ENCODE results near the gene MED9.
"Not testable (repeated sequence)": the region's sequence is repeated elsewhere in the genome, so short reads cannot be mapped to it uniquely, and the experiment has no call there.

The MED9 gene

DNA sequence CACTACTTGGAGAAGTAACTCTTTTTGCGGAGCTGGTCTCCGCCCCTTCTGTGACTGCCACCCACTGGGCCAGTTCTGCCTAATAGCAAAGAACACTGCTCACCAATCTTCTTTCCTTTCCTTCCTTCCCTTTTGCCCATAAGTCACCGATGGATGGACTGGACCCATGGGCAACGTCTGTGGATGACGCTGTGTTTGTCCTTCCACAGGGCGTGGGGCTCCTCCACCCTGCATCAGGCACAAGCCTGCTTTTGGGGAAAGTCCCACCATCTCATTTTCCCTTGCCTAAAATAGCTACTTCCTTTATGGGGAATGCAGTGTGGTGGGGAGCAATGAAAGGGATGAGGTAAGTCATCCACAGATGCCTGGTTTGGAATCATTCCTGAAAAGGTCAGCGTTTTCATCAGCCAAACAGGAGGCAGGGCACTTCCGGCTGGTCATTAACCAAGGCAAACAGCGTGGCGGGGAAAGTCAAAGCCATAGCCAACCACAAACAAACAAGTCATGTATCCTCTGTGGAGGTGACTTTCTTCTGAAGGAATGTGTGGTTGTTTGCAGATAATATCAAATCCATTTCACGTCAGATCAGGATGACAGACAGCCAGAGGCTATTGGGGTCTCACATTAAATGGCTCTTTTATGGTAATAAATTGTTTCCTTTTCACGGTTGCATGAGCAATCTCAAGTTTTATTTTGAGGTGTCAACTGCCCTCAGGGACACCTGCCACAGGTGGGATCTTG, 30.7 kb upstream of the MED9 start:
- TF ChIP-seq ZFX (IDR thresholded peaks at IDR 0.05; ENCODE audit: borderline replicate concordance) = no peak
- TF ChIP-seq, protein P1, sequence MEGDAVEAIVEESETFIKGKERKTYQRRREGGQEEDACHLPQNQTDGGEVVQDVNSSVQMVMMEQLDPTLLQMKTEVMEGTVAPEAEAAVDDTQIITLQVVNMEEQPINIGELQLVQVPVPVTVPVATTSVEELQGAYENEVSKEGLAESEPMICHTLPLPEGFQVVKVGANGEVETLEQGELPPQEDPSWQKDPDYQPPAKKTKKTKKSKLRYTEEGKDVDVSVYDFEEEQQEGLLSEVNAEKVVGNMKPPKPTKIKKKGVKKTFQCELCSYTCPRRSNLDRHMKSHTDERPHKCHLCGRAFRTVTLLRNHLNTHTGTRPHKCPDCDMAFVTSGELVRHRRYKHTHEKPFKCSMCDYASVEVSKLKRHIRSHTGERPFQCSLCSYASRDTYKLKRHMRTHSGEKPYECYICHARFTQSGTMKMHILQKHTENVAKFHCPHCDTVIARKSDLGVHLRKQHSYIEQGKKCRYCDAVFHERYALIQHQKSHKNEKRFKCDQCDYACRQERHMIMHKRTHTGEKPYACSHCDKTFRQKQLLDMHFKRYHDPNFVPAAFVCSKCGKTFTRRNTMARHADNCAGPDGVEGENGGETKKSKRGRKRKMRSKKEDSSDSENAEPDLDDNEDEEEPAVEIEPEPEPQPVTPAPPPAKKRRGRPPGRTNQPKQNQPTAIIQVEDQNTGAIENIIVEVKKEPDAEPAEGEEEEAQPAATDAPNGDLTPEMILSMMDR (IDR thresholded peaks at IDR 0.05) = no peak
- H3K27ac ChIP-seq = peak overlapping the region; percentile 74

DNA sequence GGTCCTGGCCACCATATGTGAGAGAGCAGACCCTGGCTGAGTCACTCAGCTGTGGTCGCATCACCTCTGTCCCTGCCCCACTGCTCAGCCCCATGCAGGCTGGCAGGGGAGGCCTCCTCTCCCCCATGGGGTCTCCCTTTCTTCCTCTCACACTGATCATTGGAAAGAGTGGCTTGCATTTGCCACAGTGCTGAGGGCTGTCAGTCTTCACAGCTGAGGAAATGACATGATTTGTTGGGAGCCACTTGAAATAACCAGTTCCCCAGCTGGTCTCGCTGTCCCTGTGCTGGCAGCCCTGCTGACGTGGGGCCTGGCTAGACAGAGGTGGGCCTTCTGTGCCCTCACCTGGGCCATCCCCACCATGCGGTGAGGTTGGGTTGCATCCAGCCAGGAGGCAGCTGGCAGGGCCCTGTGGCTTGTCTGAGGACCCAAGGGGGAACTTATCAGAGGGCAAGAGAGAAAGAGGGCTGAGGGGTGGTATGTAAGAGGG, 30.1 kb upstream of the MED9 start:
- H3K27ac ChIP-seq = peak overlapping the region; percentile 74
- TF ChIP-seq ZFX (IDR thresholded peaks at IDR 0.05; ENCODE audit: borderline replicate concordance) = no peak
- TF ChIP-seq, protein P1 (IDR thresholded peaks at IDR 0.05) = no peak

DNA sequence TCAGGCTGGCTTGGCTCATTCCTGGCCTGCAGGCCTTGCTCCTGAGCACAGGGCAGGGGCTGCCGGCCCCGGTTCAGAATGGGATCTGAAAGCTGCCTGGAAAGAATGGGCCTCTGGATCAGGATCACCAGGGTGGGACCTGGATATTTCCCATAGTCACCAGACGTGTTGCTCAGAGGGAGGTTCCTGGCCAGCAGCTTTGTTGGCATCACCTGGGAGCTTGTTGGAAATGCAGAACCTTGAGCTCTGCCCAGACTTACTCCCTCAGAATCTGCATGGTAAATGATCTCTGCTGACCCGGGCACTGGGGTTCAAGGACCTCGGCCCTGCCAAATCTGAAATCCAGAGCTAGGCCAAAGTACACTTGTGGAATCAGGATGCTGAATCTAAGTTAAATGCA, 29.5 kb upstream of the MED9 start:
- H3K27ac ChIP-seq = peak overlapping the region; percentile 74; the same call in 1 of the 2 replicates

DNA sequence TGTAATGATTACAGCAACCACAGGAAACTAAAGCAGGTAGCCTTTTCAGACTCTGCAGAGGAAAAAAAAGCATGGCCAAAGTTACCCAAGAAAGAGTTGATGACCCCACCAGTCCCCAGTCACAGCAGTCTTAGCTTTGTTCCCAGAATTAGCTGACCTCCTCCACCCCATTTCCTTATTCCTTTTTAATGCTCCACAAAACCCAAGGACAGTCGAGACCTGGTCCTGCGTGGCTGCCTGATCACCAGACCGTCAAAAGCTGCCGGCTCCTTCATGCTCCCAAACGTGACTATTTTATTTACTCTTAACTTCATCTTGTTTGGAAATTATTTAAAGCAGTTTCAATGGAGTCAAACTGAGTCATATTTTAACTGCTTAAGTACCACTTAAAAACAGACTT, 28.7 kb upstream of the MED9 start:
- no peak overlapping the region for H3K27ac ChIP-seq
- TF ChIP-seq, protein P1 (IDR thresholded peaks at IDR 0.05) = no peak
- no peak for TF ChIP-seq ZFX (IDR thresholded peaks at IDR 0.05; ENCODE audit: borderline replicate concordance)

More for the DNA sequence above, 29.5 kb upstream of the MED9 start:
- TF ChIP-seq ZFX (IDR thresholded peaks at IDR 0.05; ENCODE audit: borderline replicate concordance) = no peak
- TF ChIP-seq, protein P1 (IDR thresholded peaks at IDR 0.05) = no peak

DNA sequence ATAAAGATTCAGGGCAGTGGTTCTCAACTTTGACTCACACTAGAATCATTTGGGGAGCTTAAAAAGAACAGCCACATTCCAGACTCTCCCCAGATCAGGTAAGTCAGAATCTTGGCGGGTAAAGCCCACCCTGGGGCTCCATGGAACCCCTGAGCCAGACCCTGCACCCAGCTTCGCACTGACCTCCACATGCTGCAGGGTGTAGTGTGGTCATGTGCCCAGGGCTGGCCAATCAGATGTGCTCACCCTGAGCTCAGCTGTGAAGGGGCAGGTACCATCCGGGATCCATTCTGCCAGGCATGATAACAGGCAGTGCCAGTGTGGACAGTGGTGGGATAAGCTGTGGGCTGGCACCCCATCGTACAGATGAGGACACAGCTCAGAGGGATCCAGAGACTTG, 28.1 kb upstream of the MED9 start:
- TF ChIP-seq ZFX (IDR thresholded peaks at IDR 0.05; ENCODE audit: borderline replicate concordance) = no peak
- TF ChIP-seq, protein P1 (IDR thresholded peaks at IDR 0.05) = no peak
- H3K27ac ChIP-seq = no peak overlapping the region

DNA sequence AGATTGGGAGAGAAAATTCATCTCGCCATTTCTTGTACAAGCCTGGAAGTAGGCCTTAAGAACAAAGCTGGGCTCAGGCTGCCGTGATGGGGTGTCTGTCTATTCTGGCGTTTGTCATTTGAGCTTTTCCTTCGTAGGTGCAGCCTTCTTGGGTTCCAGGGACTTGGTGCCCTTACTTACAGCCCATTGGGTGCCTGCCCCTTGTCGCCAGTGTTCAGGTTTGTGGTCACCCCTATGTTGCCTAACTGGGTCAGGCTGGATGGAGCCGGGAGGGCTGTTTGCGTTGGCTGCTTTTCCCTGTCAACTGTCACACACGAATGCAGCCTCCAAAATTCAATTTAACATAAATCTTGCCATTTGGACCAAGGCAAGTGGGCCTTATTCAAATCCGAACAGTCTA, 23.7 kb upstream of the MED9 start:
- no peak for TF ChIP-seq ZFX (IDR thresholded peaks at IDR 0.05; ENCODE audit: borderline replicate concordance)
- TF ChIP-seq, protein P1 (IDR thresholded peaks at IDR 0.05) = no peak
- H3K27ac ChIP-seq = no peak overlapping the region

DNA sequence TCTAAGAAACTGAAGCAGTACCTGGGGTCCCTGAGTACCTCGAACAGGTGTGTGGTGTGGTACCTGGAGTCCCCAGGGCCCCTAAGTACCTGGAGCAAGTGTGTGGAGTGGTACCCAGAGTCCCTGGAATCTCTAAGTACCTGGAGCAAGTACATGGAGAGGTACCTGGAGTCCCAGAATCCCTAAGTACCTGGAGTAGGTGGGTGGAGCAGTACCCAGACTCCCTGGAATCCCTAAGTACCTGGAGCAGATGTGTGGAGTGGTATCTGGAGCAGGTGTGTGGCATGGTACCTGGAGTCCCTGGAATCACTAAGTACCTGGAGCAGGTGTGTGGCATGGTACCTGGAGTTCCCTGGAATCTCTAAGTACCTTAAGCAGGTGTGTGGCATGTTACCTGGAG, 22.5 kb upstream of the MED9 start:
- TF ChIP-seq, protein P1 (IDR thresholded peaks at IDR 0.05) = no peak
- TF ChIP-seq ZFX (IDR thresholded peaks at IDR 0.05; ENCODE audit: borderline replicate concordance) = no peak
- no peak overlapping the region for H3K27ac ChIP-seq

DNA sequence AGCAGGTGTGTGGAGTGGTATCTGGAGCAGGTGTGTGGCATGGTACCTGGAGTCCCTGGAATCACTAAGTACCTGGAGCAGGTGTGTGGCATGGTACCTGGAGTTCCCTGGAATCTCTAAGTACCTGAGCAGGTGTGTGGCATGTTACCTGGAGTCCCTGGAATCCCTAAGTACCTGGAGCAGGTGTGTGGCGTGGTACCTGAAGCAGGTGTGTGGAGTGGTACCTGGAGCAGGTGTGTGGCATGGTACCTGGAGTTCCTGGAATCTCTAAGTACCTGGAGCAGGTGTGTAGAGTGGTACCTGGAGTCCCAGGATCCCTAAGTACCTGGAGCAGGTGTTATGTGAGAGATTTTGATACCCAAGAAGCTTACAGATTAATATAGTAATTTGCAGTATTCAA, 22.1 kb upstream of the MED9 start:
- not testable (repeated sequence) for H3K27ac ChIP-seq
